GM12878 (cell line): ENCODE measurements around the gene TEX22. TPM values are rescaled to one million over a fixed set of nuclear protein-coding genes. Genes with fewer than 3 reads are reported as not detected.

Source experiments
- ATAC-seq: fragments of 200-7000 bp; cut with Tn5 transposase; 3 replicates; pipeline ENCODE4 v1.9.1; 2020; ENCODE audit warnings: mild to moderate bottlenecking, moderate library complexity
- BruUV-seq: library from RNA; stranded (reverse); fragments of 400-500 nt; replicated peaks from 2 replicates; lab custom pipeline; 2021; lab: Mats Ljungman, UMichigan
- CTCF ChIA-PET: fragments of 300-600 bp; sonication (Branson Sonifier 250); formaldehyde crosslinking; extraction: SDS; loops from one replicate; lab custom pipeline; 2021; ENCODE audit warnings: inconsistent platforms; lab: Yijun Ruan, JAX
- POLR2A ChIA-PET: fragments of 350-600 bp; formaldehyde crosslinking; extraction: SDS; loops from one replicate; lab custom pipeline; 2021; ENCODE audit warnings: inconsistent platforms; lab: Charles Lee
- RAD21 ChIA-PET: fragments of 300-600 bp; sonication (Branson Sonifier 250); formaldehyde crosslinking; loops from one replicate; lab custom pipeline; 2023; ENCODE audit warnings: antibody characterized with exemption; ENCODE audit not compliant: unreplicated experiment; lab: Charles Lee
- SMC1A ChIA-PET: fragments of 300-600 bp; sonication (Branson Sonifier 250); formaldehyde crosslinking; loops from one replicate; lab custom pipeline; 2023; ENCODE audit not compliant: unreplicated experiment, uncharacterized antibody; lab: Charles Lee
- DNase-seq: peaks from one replicate; pipeline ENCODE4 v3.0.0-alpha.2; 2011; ENCODE audit warnings: low read depth, low spot score
- FAIRE-seq: peaks from 3 replicates; lab custom pipeline; 2011; peaks lifted over from hg19 to GRCh38; lab: Jason Lieb, UNC
- H2AFZ ChIP-seq: 2 replicates; pipeline ENCODE4 v1.6.0; 2011; ENCODE audit warnings: low read depth, low read length, control low read depth; ENCODE audit not compliant: control insufficient read depth
- H3K27ac ChIP-seq: 2 replicates; pipeline ENCODE4 v1.5.1; 2011; ENCODE audit warnings: control low read depth; ENCODE audit not compliant: control insufficient read depth, insufficient read depth
- H3K27me3 ChIP-seq, 2 experiments: replicated peaks in 1 of 2; 2 replicates each; pipeline versions ENCODE4 v1.6.0 to v1.6.1; 2011; ENCODE audit warnings: low read length in 1 of 2; ENCODE audit not compliant: control insufficient read depth in 2 of 2, insufficient read depth in 2 of 2
- H3K36me3 ChIP-seq, 2 experiments: 2 replicates each; pipeline ENCODE4 v1.5.1; 2011; ENCODE audit warnings: low read length in 1 of 2; ENCODE audit not compliant: control insufficient read depth in 2 of 2, insufficient read depth in 2 of 2
- H3K4me1 ChIP-seq: 2 replicates; pipeline ENCODE4 v1.6.1; 2011; ENCODE audit warnings: mild to moderate bottlenecking, low read length, moderate library complexity, mixed read lengths; ENCODE audit not compliant: control insufficient read depth, insufficient read depth
- H3K4me2 ChIP-seq: 2 replicates; pipeline ENCODE4 v1.6.0; 2011; ENCODE audit warnings: control low read depth; ENCODE audit not compliant: control insufficient read depth, insufficient read depth
- H3K4me3 ChIP-seq: fragments of 200-600 bp; sonication (generic); 2 replicates; pipeline ENCODE4 v1.5.1; 2016
- H3K79me2 ChIP-seq: 2 replicates; pipeline ENCODE4 v1.6.0; 2011; ENCODE audit warnings: low read length; ENCODE audit not compliant: control insufficient read depth, insufficient read depth
- H3K9ac ChIP-seq: 2 replicates; pipeline ENCODE4 v1.8.0; 2011; ENCODE audit warnings: low read length, control low read depth, mixed read lengths; ENCODE audit not compliant: control insufficient read depth, insufficient read depth
- H3K9me3 ChIP-seq: replicated peaks from 3 replicates; pipeline ENCODE4 v1.5.1; 2011; ENCODE audit warnings: mild to moderate bottlenecking, low read length; ENCODE audit not compliant: control insufficient read depth, insufficient read depth
- H4K20me1 ChIP-seq: 2 replicates; pipeline ENCODE4 v1.6.0; 2011; ENCODE audit not compliant: control insufficient read depth, insufficient read depth
- KDM1A ChIP-seq: fragments of 200-600 bp; sonication (generic); IDR thresholded peaks from 2 replicates; pipeline ENCODE4 v1.6.1; 2016; ENCODE audit warnings: borderline replicate concordance
- PAX8 ChIP-seq: fragments of 450-650 bp; IDR thresholded peaks from 2 replicates; pipeline ENCODE4 v1.6.1; 2017; ENCODE audit warnings: mild to moderate bottlenecking, moderate library complexity
- SUPT20H ChIP-seq: IDR thresholded peaks from 2 replicates; pipeline ENCODE4 v1.6.1; 2011; ENCODE audit warnings: low read depth, mild to moderate bottlenecking, low read length, moderate library complexity, borderline replicate concordance; ENCODE audit not compliant: control insufficient read depth
- WGBS: methylation state at CpG from one replicate; pipeline ENCODE4 v1.1.6; 2016; ENCODE audit warnings: low lambda C conversion rate; ENCODE audit not compliant: insufficient replicate concordance, insufficient coverage; ENCODE audit errors: missing lambda C conversion rate; 5-methylcytosine and 5-hydroxymethylcytosine counted together
- in situ Hi-C: fragments of 300-500 bp; cut with MboI; formaldehyde crosslinking; loops from 9 replicates; pipeline ENCODE4 v1.14.3; 2018; ENCODE audit warnings: mixed read lengths
- intact Hi-C: fragments of 100-400 bp; cut with micrococcal nuclease; formaldehyde crosslinking; loops from one replicate; pipeline ENCODE4 v1.14.2; 2022; ENCODE audit not compliant: unreplicated experiment
- polyA plus RNA-seq, 11 experiments: library from polyadenylated mRNA; depleted of rRNA in 4 of 11; unstranded in 6 of 11; stranded (reverse) in 5 of 11; fragments of >200 nt; fragmentation: Nextera tagmentation in 4 of 11; fragmentation: Illumina TruSeq in 1 of 11; extraction: Ambion mirVana in 4 of 11; extraction: Trizol in 1 of 11; gene quantifications; 1 replicate in 1 of 11; 2 replicates in 10 of 11; pipeline versions ENCODE4 v1.2.1 to v1.2.3, GENCODE V29; 2011 to 2016; ENCODE audit warnings: inconsistent platforms in 2 of 11, missing spikeins in 2 of 11, low read depth in 1 of 11
- total RNA-seq, 4 experiments: library from RNA; depleted of rRNA in 3 of 4; stranded (reverse); fragments of >200 nt in 3 of 4; fragmentation: Illumina TruSeq in 1 of 4; extraction: Trizol in 1 of 4; gene quantifications; 2 replicates each; pipeline versions ENCODE4 v1.2.1 to v1.2.3, GENCODE V29; 2013 to 2021
- TF ChIP-seq, protein P1 (sequence below): fragments of 450-650 bp; IDR thresholded peaks from 2 replicates; pipeline ENCODE4 v1.6.1; 2018; ENCODE audit warnings: mild to moderate bottlenecking, low read depth, moderate library complexity; ENCODE audit not compliant: partially characterized antibody

The TEX22 gene
- total and polyA plus RNA-seq, 10 of the 15 experiments (the other 5 are each of a cell fraction or from before 2014, with no cell fraction given): 0.02 to 4.0 (median 0.63) TPM; not detected in 1

DNA sequence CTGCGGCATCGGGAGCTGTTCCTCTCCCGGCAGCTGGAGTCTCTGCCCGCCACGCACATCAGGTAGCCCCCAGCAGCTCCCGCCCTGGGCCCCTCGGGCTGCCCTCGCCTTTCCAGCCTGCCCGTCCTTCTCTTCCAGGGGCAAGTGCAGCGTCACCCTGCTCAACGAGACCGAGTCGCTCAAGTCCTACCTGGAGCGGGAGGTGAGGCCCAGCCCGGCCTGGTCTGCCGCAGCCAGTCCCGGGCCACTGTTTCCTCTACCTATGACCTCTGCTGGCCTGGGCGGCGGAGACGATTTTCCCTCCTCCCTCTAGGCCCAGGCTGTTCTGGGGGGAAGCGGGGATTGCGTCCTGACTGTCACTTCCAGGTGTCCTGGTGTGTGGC is 51.8 kb downstream of the TEX22 start:
- Histone ChIP-seq H3K9me3 (no peaks in the 10 kb centered on the region), H3K4me2 (no peak overlapping the region), H3K27ac (no peak overlapping the region), H4K20me1 (no peaks in the 10 kb centered on the region; the same call in 1 of the 2 replicates), H3K9ac (no peak overlapping the region), H3K79me2 (no peaks in the 10 kb centered on the region), H3K36me3 (peaks cover 3 to 31% of the 10 kb centered on the region in 2 experiments; a peak in 3 of 4 replicates), H3K27me3 (no peaks in the 10 kb centered on the region), H2AFZ (no peak overlapping the region), H3K4me3 (no peak overlapping the region), H3K4me1 (no peaks in the 10 kb centered on the region)
- ChIA-PET CTCF (interaction anchor here (1.0 kb wide), 1 partner anchor 39 kb away, joined by 3 read pairs; no protein-coding TSS in a partner anchor), RAD21 (no interaction called here), POLR2A (no interaction called here), SMC1A (no interaction called here)
- 91% methylated on average over 22 of the region's 22 CpGs for WGBS
- intact Hi-C loops: no loop called here
- TF ChIP-seq, protein P1, sequence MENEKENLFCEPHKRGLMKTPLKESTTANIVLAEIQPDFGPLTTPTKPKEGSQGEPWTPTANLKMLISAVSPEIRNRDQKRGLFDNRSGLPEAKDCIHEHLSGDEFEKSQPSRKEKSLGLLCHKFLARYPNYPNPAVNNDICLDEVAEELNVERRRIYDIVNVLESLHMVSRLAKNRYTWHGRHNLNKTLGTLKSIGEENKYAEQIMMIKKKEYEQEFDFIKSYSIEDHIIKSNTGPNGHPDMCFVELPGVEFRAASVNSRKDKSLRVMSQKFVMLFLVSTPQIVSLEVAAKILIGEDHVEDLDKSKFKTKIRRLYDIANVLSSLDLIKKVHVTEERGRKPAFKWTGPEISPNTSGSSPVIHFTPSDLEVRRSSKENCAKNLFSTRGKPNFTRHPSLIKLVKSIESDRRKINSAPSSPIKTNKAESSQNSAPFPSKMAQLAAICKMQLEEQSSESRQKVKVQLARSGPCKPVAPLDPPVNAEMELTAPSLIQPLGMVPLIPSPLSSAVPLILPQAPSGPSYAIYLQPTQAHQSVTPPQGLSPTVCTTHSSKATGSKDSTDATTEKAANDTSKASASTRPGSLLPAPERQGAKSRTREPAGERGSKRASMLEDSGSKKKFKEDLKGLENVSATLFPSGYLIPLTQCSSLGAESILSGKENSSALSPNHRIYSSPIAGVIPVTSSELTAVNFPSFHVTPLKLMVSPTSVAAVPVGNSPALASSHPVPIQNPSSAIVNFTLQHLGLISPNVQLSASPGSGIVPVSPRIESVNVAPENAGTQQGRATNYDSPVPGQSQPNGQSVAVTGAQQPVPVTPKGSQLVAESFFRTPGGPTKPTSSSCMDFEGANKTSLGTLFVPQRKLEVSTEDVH: no peak
- TF ChIP-seq SUPT20H (no peak), KDM1A (no peak), PAX8 (no peak)
- BruUV-seq: no TSS peak
- no peak for ATAC-seq
- in situ Hi-C loops: no loop called here
- no peak for DNase-seq
- no peak for FAIRE-seq
